Activated naive CD4-positive, alpha-beta T cell treated with anti-CD3 and anti-CD28 coated beads, Interleukin-2, amount 50 U/mL, for 24 hours (primary cell): ENCODE measurements around the gene APOA4.
"Not testable (repeated sequence)": the region's sequence is repeated elsewhere in the genome, so short reads cannot be mapped to it uniquely, and the experiment has no call there.

Source experiments
- H3K27ac Mint-ChIP-seq: one replicate; pipeline ENCODE4 v1.8.0; 2021; ENCODE audit warnings: mild to moderate bottlenecking, mixed read lengths
- H3K27me3 Mint-ChIP-seq: one replicate; pipeline ENCODE4 v1.8.0; 2021; ENCODE audit warnings: mixed read lengths
- H3K36me3 Mint-ChIP-seq: one replicate; pipeline ENCODE4 v1.8.0; 2021; ENCODE audit warnings: mixed read lengths
- H3K4me1 Mint-ChIP-seq: one replicate; pipeline ENCODE4 v1.8.0; 2021; ENCODE audit warnings: mixed read lengths
- H3K4me3 Mint-ChIP-seq: one replicate; pipeline ENCODE4 v1.8.0; 2021; ENCODE audit warnings: mild to moderate bottlenecking, mixed read lengths
- H3K9me3 Mint-ChIP-seq: one replicate; pipeline ENCODE4 v1.8.0; 2021; ENCODE audit warnings: mixed read lengths

Gene APOA4

DNA sequence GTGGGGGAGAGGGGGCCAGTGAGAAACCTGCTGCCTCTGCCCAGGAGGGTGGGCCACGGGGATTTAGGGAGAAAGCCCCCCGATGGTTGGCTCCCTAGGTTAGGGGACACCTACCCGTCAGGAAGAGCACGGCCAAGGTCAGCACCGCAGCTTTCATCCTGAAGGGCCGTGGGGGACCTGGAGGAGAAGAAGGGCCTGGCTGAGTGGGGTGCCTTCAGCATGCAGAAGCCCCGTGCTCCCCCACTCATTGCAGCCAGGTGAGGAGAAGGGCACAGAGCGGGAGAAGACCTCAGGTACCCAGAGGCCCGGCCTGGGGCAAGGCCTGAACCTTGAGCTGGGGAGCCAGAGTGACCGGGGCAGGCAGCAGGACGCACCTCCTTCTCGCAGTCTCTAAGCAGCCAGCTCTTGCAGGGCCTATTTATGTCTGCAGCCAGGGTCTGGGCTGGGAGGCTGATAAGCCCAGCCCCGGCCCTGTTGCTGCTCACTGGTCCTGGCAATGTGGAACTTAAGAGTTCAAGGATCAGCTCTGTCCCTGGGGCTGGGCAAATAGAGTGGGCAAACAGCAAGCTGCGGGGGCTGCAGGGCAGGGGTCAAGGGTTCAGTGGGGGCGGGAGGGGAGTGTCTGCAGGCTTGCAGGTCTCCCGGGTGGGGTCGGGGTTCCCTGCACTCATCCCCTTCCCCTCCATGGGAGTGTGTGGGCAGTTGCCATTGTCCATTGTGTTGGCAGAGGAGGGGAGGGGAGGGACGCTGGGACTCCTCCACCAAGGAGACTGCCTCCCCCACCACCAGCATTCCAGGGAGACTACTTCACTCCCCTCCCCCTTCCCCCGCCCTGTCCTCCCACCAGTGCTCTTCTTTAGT, 14.4 kb upstream of the APOA4 start, which contains the start of gene APOA1:
Gene APOA1, minus strand, starts transcription at position 392 of the 861 bp plus-strand sequence. Its CDS starts 235 bp downstream, at position 157.
- Mint-ChIP-seq H3K4me3 (no peak within 1 kb of the TSS), H3K27ac (no peak within 1 kb of the TSS), H3K27me3 (no peaks in the 10 kb centered on the region), H3K36me3 (no peaks in the 10 kb centered on the region), H3K4me1 (peaks cover 12% of the 10 kb centered on the region), H3K9me3 (no peaks in the 10 kb centered on the region)

DNA sequence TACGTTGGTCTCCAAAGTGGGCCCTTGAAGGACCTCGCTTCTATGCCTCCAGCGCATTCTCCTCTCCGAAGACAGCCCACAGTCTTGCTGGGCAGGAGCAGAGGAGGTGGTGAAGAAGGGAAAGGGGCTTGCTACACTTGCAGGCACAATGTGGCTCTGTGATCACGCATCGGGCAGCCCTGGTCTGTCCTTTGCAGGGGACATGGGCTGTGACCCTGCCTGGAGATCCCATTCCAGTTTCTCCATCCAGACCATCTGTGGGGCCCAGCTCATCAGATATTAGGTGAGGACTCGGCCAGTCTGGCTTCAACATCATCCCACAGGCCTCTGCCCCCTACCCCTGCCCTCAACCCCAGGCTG, 13.5 kb upstream of the APOA4 start:
- Mint-ChIP-seq H3K27me3 (no peaks in the 10 kb centered on the region), H3K9me3 (no peaks in the 10 kb centered on the region), H3K4me3 (no peak overlapping the region), H3K36me3 (no peaks in the 10 kb centered on the region), H3K27ac (no peak overlapping the region), H3K4me1 (peaks cover 12% of the 10 kb centered on the region)

DNA sequence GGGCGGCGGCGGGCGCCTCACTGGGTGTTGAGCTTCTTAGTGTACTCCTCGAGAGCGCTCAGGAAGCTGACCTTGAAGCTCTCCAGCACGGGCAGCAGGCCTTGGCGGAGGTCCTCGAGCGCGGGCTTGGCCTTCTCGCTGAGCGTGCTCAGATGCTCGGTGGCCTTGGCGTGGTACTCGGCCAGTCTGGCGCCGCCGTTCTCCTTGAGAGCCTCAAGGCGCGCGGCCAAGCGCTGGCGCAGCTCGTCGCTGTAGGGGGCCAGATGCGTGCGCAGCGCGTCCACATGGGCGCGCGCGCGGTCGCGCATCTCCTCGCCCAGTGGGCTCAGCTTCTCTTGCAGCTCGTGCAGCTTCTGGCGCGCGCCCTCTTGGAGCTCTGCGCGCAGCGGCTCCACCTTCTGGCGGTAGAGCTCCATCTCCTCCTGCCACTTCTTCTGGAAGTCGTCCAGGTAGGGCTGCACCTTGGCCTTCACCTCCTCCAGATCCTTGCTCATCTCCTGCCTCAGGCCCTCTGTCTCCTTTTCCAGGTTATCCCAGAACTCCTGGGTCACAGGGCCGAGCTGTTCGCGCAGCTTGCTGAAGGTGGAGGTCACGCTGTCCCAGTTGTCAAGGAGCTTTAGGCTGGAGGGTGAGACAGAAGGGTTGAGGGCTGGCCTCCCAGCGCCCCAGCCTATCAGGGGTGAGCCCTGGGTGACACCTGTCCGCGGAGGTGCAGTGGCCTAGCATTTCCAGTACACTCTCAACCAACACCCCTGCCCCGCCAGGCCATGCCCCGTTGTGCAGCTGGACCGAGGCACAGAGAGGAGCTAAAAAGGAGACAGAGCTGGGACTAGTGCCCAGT, 12.9 kb upstream of the APOA4 start:
- Mint-ChIP-seq H3K27ac (no peak overlapping the region), H3K36me3 (no peaks in the 10 kb centered on the region), H3K4me1 (peaks cover 12% of the 10 kb centered on the region), H3K27me3 (no peaks in the 10 kb centered on the region), H3K4me3 (peak overlapping the region; percentile 76), H3K9me3 (no peaks in the 10 kb centered on the region)

DNA sequence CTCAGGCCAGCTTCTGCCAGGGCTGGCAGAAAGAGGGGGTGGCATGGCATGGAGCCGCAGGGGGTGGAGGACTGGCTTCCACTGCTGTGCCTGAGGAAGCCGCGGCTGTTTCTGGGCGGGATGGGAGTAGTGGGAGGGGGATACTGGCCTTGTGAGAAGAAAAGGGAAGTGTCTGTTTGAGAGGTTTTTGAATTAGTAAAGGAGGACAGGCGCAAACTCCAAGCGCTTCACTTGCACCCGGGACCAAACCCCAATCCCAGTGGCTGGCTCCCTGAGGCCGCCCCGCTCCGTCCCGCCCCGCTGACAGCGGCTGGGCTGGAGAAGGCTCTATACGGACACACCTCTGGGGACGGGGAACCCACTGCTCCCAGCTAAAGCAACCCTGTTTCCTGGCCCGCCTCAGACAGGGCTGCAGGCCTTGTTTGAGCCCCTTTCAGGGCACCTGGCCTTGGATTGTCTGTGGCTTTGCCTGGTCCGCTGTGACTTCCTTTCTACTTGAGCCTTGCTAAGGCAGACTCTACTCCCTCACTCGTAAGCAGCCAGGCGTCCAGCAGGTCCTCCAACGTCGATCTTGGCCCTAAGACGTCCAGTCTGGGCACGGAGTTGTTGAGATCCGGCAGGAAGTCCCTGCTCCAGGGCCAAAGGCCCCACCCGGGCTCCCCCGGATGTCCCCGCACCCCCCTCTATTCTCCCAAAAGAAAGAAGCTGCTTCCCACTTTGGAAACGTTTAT, 12.1 kb upstream of the APOA4 start:
- no peaks in the 10 kb centered on the region for H3K9me3 Mint-ChIP-seq
- H3K36me3 Mint-ChIP-seq: no peaks in the 10 kb centered on the region
- H3K4me1 Mint-ChIP-seq: peaks cover 12% of the 10 kb centered on the region
- H3K4me3 Mint-ChIP-seq: peak overlapping the region; percentile 76
- no peak overlapping the region for H3K27ac Mint-ChIP-seq
- no peaks in the 10 kb centered on the region for H3K27me3 Mint-ChIP-seq

DNA sequence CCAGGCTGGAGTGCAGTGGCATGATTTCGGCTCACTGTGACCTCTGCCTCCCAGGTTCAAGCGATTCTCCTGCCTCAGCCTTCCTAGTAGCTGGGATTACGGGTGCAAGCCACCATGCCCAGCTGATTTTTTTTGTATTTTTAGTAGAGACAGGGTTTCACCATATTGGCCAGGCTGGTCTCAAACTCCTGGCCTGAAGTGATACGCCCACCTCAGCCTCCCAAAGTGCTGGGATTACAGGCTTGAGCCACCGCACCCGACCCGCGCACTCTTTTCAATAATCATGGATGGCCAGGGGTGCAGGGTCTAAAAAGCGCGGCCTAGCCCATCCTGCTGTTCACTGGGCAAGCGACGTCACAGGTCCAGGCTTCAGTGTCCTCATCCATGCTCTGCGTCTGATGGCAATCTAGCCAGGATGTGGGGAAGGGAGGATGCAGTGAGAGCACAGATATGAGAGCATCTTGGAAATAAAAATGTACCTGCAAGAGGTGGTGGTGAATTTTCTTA, 11.5 kb upstream of the APOA4 start:
- not testable (repeated sequence) for H3K27me3 Mint-ChIP-seq, H3K9me3 Mint-ChIP-seq, H3K27ac Mint-ChIP-seq, H3K36me3 Mint-ChIP-seq
- H3K4me3 Mint-ChIP-seq: peak overlapping the region; percentile 39
- peaks cover 12% of the 10 kb centered on the region for H3K4me1 Mint-ChIP-seq

DNA sequence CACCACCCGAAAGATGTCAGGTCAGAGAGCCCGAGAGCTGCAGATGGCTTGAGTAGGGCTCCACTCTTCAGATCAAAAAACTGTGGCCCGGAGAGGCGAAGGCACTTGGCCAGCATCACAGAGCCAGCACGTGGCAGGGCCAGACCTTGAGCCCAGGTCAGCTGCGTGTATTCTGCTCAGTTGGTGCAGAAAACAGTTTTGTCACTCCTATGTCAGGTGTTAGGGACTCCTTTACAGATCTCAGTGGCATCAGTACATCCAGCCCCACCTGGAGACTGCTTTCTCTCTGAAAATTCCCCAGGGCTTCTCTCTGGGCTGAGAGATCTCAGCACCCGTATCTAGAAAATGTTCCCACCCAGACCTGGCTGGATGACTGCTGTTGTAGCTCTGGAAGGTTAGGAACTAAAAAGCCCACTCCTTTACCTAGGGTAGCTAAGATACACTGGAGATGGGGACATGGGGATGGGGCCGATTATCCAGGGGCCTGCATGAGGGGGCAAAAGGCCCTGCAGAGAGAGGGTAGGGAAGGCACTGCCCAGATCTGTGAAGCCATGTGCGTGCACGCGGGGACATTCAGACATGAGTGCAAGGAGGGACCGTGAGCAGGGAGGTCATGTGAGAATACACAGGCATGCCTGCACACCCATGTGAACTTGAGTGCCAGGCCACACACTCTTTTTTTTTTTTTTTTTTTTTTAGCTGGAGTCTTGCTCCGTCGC, 10.9 kb upstream of the APOA4 start:
- no peak overlapping the region for H3K27ac Mint-ChIP-seq
- peak overlapping the region; percentile 13 for H3K4me3 Mint-ChIP-seq
- no peaks in the 10 kb centered on the region for H3K9me3 Mint-ChIP-seq
- no peaks in the 10 kb centered on the region for H3K27me3 Mint-ChIP-seq
- H3K4me1 Mint-ChIP-seq: peaks cover 12% of the 10 kb centered on the region
- H3K36me3 Mint-ChIP-seq: no peaks in the 10 kb centered on the region

DNA sequence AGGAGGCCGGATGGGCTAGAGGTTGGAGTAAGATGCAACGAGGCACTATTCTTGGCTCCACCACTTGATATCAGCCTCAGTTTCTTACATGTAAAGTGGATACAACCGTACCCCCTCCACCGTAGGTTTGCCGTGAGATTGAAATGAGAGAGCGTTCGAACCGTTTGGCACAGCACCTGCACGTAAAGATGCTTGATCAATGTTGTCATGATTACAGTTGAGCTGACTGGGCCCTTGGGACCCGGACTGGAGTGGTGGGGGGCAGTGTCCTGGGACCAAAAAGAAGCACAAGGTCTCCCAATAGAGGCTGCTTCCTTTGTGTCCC, 10.3 kb upstream of the APOA4 start:
- no peak overlapping the region for H3K4me3 Mint-ChIP-seq

DNA sequence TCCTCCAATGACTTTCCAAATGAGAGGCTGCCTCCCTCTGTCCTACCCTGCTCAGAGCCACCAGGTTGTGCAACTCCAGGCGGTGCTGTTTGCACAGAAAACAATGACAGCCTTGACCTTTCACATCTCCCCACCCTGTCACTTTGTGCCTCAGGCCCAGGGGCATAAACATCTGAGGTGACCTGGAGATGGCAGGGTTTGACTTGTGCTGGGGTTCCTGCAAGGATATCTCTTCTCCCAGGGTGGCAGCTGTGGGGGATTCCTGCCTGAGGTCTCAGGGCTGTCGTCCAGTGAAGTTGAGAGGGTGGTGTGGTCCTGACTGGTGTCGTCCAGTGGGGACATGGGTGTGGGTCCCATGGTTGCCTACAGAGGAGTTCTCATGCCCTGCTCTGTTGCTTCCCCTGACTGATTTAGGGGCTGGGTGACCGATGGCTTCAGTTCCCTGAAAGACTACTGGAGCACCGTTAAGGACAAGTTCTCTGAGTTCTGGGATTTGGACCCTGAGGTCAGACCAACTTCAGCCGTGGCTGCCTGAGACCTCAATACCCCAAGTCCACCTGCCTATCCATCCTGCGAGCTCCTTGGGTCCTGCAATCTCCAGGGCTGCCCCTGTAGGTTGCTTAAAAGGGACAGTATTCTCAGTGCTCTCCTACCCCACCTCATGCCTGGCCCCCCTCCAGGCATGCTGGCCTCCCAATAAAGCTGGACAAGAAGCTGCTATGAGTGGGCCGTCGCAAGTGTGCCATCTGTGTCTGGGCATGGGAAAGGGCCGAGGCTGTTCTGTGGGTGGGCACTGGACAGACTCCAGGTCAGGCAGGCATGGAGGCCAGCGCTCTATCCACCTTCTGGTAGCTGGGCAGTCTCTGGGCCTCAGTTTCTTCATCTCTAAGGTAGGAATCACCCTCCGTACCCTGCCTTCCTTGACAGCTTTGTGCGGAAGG, 9.5 kb upstream of the APOA4 start:
- Mint-ChIP-seq H3K36me3 (no peaks in the 10 kb centered on the region), H3K4me1 (peaks cover 12% of the 10 kb centered on the region), H3K27me3 (no peaks in the 10 kb centered on the region), H3K9me3 (no peaks in the 10 kb centered on the region), H3K27ac (no peak overlapping the region), H3K4me3 (no peak overlapping the region)

More for the DNA sequence above, 10.3 kb upstream of the APOA4 start:
- no peaks in the 10 kb centered on the region for H3K36me3 Mint-ChIP-seq
- H3K27ac Mint-ChIP-seq: no peak overlapping the region
- no peaks in the 10 kb centered on the region for H3K9me3 Mint-ChIP-seq
- no peaks in the 10 kb centered on the region for H3K27me3 Mint-ChIP-seq
- H3K4me1 Mint-ChIP-seq: peaks cover 12% of the 10 kb centered on the region

DNA sequence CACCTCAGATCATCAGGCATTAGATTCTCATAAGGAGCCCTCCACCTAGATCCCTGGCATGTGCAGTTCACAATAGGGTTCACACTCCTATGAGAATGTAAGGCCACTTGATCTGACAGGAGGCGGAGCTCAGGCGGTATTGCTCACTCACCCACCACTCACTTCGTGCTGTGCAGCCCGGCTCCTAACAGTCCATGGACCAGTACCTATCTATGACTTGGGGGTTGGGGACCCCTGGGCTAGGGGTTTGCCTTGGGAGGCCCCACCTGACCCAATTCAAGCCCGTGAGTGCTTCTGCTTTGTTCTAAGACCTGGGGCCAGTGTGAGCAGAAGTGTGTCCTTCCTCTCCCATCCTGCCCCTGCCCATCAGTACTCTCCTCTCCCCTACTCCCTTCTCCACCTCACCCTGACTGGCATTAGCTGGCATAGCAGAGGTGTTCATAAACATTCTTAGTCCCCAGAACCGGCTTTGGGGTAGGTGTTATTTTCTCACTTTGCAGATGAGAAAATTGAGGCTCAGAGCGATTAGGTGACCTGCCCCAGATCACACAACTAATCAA, 8.8 kb upstream of the APOA4 start:
- Mint-ChIP-seq H3K4me1 (peaks cover 12% of the 10 kb centered on the region), H3K36me3 (no peaks in the 10 kb centered on the region), H3K27ac (no peak overlapping the region), H3K27me3 (no peaks in the 10 kb centered on the region), H3K4me3 (no peak overlapping the region), H3K9me3 (no peaks in the 10 kb centered on the region)

DNA sequence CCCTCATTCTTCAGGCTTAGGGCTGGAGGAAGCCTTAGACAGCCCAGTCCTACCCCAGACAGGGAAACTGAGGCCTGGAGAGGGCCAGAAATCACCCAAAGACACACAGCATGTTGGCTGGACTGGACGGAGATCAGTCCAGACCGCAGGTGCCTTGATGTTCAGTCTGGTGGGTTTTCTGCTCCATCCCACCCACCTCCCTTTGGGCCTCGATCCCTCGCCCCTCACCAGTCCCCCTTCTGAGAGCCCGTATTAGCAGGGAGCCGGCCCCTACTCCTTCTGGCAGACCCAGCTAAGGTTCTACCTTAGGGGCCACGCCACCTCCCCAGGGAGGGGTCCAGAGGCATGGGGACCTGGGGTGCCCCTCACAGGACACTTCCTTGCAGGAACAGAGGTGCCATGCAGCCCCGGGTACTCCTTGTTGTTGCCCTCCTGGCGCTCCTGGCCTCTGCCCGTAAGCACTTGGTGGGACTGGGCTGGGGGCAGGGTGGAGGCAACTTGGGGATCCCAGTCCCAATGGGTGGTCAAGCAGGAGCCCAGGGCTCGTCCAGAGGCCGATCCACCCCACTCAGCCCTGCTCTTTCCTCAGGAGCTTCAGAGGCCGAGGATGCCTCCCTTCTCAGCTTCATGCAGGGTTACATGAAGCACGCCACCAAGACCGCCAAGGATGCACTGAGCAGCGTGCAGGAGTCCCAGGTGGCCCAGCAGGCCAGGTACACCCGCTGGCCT, 7.2 kb upstream of the APOA4 start:
- Mint-ChIP-seq H3K36me3 (no peaks in the 10 kb centered on the region), H3K9me3 (no peaks in the 10 kb centered on the region), H3K27ac (no peak overlapping the region), H3K4me1 (peaks cover 4% of the 10 kb centered on the region), H3K27me3 (no peaks in the 10 kb centered on the region), H3K4me3 (no peak overlapping the region)

DNA sequence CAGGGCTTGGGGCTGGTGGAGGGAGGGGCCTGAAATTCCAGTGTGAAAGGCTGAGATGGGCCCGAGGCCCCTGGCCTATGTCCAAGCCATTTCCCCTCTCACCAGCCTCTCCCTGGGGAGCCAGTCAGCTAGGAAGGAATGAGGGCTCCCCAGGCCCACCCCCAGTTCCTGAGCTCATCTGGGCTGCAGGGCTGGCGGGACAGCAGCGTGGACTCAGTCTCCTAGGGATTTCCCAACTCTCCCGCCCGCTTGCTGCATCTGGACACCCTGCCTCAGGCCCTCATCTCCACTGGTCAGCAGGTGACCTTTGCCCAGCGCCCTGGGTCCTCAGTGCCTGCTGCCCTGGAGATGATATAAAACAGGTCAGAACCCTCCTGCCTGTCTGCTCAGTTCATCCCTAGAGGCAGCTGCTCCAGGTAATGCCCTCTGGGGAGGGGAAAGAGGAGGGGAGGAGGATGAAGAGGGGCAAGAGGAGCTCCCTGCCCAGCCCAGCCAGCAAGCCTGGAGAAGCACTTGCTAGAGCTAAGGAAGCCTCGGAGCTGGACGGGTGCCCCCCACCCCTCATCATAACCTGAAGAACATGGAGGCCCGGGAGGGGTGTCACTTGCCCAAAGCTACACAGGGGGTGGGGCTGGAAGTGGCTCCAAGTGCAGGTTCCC, 6.5 kb upstream of the APOA4 start, which contains the start of gene APOC3:
Gene APOC3, plus strand, starts transcription at position 383 of the 659 bp plus-strand sequence. CDS start 676 bp downstream, outside the sequence.
- no peaks in the 10 kb centered on the region for H3K27me3 Mint-ChIP-seq

DNA sequence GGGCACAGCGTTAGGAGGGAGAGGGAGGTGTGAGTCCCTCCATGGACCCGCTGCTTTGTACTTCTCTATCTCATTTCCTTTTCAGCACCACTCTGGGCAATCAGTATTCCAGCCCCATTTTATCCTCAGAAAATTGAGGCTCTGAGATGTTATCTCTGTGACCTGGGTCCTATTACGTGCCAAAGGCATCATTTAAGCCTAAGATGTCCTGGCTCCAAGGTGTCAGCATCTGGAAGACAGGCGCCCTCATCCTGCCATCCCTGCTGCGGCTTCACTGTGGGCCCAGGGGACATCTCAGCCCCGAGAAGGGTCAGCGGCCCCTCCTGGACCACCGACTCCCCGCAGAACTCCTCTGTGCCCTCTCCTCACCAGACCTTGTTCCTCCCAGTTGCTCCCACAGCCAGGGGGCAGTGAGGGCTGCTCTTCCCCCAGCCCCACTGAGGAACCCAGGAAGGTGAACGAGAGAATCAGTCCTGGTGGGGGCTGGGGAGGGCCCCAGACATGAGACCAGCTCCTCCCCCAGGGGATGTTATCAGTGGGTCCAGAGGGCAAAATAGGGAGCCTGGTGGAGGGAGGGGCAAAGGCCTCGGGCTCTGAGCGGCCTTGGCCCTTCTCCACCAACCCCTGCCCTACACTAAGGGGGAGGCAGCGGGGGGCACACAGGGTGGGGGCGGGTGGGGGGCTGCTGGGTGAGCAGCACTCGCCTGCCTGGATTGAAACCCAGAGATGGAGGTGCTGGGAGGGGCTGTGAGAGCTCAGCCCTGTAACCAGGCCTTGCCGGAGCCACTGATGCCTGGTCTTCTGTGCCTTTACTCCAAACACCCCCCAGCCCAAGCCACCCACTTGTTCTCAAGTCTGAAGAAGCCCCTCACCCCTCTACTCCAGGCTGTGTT, 5.8 kb upstream of the APOA4 start:
- no peaks in the 10 kb centered on the region for H3K9me3 Mint-ChIP-seq
- H3K27me3 Mint-ChIP-seq: no peaks in the 10 kb centered on the region
- H3K27ac Mint-ChIP-seq: no peak overlapping the region
- no peaks in the 10 kb centered on the region for H3K36me3 Mint-ChIP-seq
- no peaks in the 10 kb centered on the region for H3K4me1 Mint-ChIP-seq
- H3K4me3 Mint-ChIP-seq: no peak overlapping the region

More for the DNA sequence above, 6.5 kb upstream of the APOA4 start, which contains the start of gene APOC3:
- no peaks in the 10 kb centered on the region for H3K9me3 Mint-ChIP-seq
- H3K27ac Mint-ChIP-seq: no peak within 1 kb of the TSS
- peaks cover under 1% of the 10 kb centered on the region for H3K4me1 Mint-ChIP-seq
- no peak within 1 kb of the TSS for H3K4me3 Mint-ChIP-seq
- no peaks in the 10 kb centered on the region for H3K36me3 Mint-ChIP-seq
